Left forelimb (tissue), 1 donor: ENCODE measurements around the gene RAB41.
"Not testable (repeated sequence)": the region's sequence is repeated elsewhere in the genome, so short reads cannot be mapped to it uniquely, and the experiment has no call there.

ENCODE experiments used
- DNase-seq: peaks from one replicate; pipeline ENCODE4 v3.0.0-alpha.2; 2018; ENCODE audit warnings: low spot score

Gene RAB41

DNA sequence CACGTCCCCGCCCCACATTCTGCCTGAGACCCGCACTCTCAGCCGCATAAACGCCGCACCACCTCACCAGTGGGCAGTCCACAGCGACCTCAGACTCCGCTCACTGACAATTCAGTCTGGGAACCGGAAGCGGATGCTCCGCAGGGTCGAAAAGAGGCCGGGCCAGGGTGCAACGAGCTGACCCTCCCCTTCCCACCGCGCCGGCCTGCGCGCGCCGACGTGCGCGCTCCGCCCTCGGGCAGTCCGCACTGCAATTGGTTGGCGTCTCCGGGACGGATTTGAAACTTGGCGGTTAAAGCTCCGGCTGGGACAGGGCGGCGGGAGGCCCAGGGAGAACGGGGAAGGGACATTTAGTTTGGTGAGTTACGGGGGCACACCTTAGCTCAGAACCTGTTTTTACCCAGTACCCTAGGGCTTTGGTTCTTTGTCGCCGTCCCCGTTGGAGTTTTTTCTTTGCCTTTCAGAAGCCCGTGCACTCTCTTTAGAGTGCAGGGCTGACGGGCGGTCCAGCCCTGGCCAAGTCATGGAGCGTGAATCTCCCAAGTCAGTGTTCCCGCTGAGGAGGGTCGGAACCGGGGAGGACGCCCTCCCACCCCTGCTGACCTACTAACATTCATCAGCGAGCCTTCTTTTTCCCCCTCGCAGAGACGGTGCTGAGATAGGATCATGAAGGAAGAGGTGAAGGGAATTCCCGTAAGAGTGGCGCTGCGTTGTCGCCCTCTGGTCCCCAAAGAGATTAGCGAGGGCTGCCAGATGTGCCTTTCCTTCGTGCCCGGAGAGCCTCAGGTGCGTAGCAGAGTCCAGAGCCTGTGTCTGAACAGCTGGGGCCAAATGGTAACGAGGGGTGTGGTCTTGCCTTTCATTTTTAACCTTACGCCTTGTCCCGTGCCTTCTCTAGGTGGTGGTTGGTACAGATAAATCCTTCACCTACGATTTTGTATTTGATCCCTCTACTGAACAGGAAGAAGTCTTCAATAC, 8.1 kb downstream of the RAB41 start, which contains the start of the genes KIF4A and PDZD11:
KIF4A (plus strand) TSS at position 312 of the 978 bp plus-strand sequence; CDS start at position 667, 355 bp downstream.
PDZD11 (minus strand) TSS at position 135 of the 978 bp plus-strand sequence. CDS start 586 bp downstream, outside the sequence.
- peak; percentile 88 for DNase-seq

GRCh38 chrX:70292788-70293187, 10.8 kb downstream of the RAB41 start:
- no peak for DNase-seq

DNA sequence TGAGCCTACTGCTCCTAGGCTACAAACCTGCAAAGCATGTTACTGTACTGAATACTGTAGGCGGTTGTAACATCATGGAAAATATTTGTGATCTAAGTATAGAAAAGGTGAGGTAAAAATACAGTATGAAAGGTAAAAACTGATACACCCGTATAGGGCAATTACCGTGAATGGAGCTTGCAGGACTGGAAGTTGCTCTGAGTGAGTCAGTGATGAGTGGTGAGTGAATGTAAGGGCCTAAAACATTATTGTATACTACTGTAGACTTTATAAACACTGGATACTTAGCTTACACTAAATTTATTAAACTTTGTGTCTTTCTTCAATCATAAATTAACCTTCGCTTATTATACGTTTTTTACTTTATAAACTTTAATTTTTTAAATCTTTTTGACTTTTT, 11.6 kb downstream of the RAB41 start:
- DNase-seq: no peak

GRCh38 chrX:70301716-70302115, 19.7 kb downstream of the RAB41 start:
- no peak for DNase-seq

GRCh38 chrX:70313503-70313902, 31.5 kb downstream of the RAB41 start:
- DNase-seq: no peak

DNA sequence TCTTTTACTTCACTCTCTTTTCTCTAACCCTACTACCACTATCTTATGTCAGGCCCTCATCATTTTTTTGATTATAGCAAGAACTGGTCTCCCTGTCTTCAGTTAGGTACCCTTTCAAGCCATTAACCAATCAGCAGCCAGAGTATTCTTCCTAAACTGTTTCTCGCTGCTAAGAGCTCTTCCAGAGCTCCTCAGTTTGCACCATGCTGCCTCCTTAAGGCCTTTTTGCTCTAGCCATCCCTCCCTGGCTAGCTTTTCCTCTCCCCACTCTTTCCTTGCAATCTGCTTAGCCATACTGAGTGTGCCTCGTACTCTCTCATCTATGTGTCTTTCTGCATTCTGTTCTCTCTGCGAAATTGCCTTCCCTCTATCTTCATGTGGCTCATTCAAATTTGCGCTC, 40.8 kb downstream of the RAB41 start:
- no peak for DNase-seq

GRCh38 chrX:70323628-70324027, 41.7 kb downstream of the RAB41 start:
- DNase-seq: not testable (repeated sequence)

- no peak for DNase-seq
These were observed 42.4 kb downstream of the RAB41 start for GRCh38 chrX:70324326-70324725.

GRCh38 chrX:70331161-70331560, 49.2 kb downstream of the RAB41 start:
- no peak for DNase-seq

GRCh38 chrX:70332600-70332999, 50.6 kb downstream of the RAB41 start:
- DNase-seq: no peak
